Uterus (tissue), 4 donors: ENCODE measurements around the gene TIMM44. TPM values are rescaled to one million over a fixed set of nuclear protein-coding genes. Genes with fewer than 3 reads are reported as not detected.

Source experiments
- DNase-seq, 2 donors: peaks; one replicate each; pipeline ENCODE4 v3.0.0-alpha.2; 2019 to 2020
- H3K27ac ChIP-seq, 2 donors: fragments of 200-600 bp; sonication (generic); 1 replicate in 1 of 2; 2 replicates in 1 of 2; pipeline ENCODE4 v1.5.1; 2016 to 2018
- H3K27me3 ChIP-seq, 2 donors: fragments of 200-600 bp; sonication (generic); one replicate each; pipeline ENCODE4 v1.5.1; 2018 to 2019; ENCODE audit warnings: control low read depth in 1 of 2
- H3K36me3 ChIP-seq, 2 donors: fragments of 200-600 bp; sonication (generic); one replicate each; pipeline ENCODE4 v1.5.1; 2019; ENCODE audit warnings: control low read depth in 1 of 2
- H3K4me1 ChIP-seq, 2 donors: fragments of 200-600 bp; sonication (generic); one replicate each; pipeline ENCODE4 v1.5.1; 2018 to 2019; ENCODE audit warnings: control low read depth in 1 of 2
- H3K4me3 ChIP-seq, 2 donors: fragments of 200-600 bp; sonication (generic); 1 replicate in 1 of 2; 2 replicates in 1 of 2; pipeline ENCODE4 v1.5.1; 2018 to 2019; ENCODE audit warnings: mild to moderate bottlenecking in 1 of 2
- H3K9me3 ChIP-seq, 2 donors: fragments of 200-600 bp; sonication (generic); one replicate each; pipeline ENCODE4 v1.5.1; 2019; ENCODE audit warnings: control low read depth in 1 of 2
- POLR2A ChIP-seq, 2 donors: fragments of 450-650 bp; IDR thresholded peaks; one replicate each; pipeline ENCODE4 v1.6.1; 2016; ENCODE audit warnings: antibody characterized with exemption in 2 of 2, mild to moderate bottlenecking in 1 of 2, moderate library complexity in 1 of 2
- intact Hi-C: fragments of 100-400 bp; cut with DNase I; formaldehyde crosslinking; loops from one replicate; pipeline ENCODE4 v1.15.1; 2023; ENCODE audit warnings: low total_unique reads
- total RNA-seq, 4 donors: library from RNA; depleted of rRNA in 3 of 4; stranded (reverse); fragments of >200 nt in 3 of 4; gene quantifications; one replicate each; pipeline versions ENCODE4 v1.1.0 to v1.2.4, GENCODE V29; 2014 to 2023
- TF ChIP-seq, protein P1 (sequence below), 4 experiments: fragments of 200-600 bp in 2 of 4; fragments of 450-650 bp in 2 of 4; sonication (generic) in 2 of 4; IDR thresholded peaks; one replicate each; pipeline ENCODE4 v1.5.1; 2016 to 2019; ENCODE audit warnings: antibody characterized with exemption in 4 of 4, mild to moderate bottlenecking in 2 of 4, moderate library complexity in 1 of 4
- donor health status: DM: yes; HTN: yes; CAD: no.

The TIMM44 gene
- total RNA-seq, 4 donors from 2014 or later, result 41.1 to 117 (median 62.9) TPM

DNA sequence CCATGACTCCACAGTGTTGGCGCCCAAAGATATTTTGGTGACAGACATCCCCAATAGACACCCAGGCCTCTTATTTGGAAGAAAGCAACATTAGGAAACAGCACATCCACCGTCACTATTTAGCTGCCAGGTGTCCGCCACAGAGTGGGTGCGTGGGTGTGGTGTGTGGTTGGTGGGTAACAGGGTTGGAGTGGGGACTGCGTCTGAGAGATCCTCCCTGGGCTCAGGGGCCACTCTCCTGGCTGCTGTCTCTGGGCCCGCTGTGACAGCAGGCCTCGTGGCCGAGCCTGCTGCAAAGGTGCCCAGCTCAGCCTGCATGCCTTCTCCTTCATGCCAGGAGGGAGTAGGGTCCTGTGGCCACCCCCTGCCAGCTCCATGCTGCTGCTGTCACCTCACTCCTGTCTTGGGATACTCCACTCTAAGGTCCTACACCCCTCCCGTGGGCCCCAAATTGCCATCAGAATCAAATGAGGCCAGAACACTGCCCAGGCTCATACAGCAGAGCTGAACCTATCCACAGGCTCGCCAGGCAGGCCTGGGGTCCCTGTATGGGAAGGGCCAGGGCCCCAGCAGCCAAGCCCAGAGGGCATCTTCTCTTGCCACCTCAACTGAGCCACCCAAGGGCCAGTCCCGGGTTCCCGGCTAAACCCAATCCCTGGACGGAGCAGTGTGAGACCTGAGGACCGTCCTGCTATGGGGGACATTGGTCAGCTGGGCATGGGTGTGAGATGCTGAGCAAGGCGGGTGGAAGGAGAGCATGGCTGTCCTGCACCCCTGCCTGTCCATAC is 24.7 kb upstream of the TIMM44 start:
- TF ChIP-seq, protein P1, sequence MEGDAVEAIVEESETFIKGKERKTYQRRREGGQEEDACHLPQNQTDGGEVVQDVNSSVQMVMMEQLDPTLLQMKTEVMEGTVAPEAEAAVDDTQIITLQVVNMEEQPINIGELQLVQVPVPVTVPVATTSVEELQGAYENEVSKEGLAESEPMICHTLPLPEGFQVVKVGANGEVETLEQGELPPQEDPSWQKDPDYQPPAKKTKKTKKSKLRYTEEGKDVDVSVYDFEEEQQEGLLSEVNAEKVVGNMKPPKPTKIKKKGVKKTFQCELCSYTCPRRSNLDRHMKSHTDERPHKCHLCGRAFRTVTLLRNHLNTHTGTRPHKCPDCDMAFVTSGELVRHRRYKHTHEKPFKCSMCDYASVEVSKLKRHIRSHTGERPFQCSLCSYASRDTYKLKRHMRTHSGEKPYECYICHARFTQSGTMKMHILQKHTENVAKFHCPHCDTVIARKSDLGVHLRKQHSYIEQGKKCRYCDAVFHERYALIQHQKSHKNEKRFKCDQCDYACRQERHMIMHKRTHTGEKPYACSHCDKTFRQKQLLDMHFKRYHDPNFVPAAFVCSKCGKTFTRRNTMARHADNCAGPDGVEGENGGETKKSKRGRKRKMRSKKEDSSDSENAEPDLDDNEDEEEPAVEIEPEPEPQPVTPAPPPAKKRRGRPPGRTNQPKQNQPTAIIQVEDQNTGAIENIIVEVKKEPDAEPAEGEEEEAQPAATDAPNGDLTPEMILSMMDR (IDR thresholded peaks at IDR 0.05), result no peak
- TF ChIP-seq POLR2A (IDR thresholded peaks at IDR 0.05), result no peak
- H3K9me3 ChIP-seq, result no peaks in the 10 kb centered on the region
- no peaks in the 10 kb centered on the region for H3K27me3 ChIP-seq
- no peaks in the 10 kb centered on the region for H3K4me1 ChIP-seq
- no peak overlapping the region for H3K4me3 ChIP-seq
- DNase-seq, result no peak
- H3K27ac ChIP-seq, result no peak overlapping the region
- intact Hi-C loops, result no loop called here
- H3K36me3 ChIP-seq, result no peaks in the 10 kb centered on the region

DNA sequence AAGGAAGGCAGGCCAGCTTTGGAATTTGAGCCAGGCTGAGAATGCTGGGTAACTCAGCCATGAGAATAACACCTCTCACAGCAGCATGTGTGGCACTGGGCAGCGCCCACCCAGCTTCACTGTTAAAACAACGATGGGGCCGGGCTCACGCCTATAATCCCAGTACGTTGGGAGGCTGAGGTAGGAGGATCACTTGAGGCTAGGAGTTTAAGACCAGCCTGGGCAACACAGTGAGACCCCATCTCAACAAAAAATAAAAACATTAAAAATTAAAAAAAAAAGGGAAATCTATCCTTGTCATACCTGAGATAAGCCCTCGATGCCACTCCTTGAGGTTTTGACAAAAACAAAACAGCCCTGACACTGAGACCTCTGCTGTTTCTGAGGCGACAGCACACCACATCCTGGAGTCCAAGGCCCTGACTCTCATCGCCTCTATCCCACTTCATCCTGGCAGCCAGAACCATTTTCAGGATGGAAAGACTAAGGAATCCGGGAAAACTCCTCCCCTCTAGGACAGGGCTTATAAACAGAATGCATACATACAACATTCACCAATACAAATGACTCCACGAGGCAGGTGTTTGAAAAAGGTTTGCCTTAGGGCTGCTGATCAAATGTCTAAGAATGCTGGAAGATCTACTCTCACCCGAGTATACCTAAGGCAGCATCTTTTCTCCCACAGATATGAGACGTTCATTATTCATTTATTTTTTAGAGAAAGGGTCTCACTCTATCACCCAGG is 22.6 kb upstream of the TIMM44 start:
- no peak overlapping the region for H3K27ac ChIP-seq

DNA sequence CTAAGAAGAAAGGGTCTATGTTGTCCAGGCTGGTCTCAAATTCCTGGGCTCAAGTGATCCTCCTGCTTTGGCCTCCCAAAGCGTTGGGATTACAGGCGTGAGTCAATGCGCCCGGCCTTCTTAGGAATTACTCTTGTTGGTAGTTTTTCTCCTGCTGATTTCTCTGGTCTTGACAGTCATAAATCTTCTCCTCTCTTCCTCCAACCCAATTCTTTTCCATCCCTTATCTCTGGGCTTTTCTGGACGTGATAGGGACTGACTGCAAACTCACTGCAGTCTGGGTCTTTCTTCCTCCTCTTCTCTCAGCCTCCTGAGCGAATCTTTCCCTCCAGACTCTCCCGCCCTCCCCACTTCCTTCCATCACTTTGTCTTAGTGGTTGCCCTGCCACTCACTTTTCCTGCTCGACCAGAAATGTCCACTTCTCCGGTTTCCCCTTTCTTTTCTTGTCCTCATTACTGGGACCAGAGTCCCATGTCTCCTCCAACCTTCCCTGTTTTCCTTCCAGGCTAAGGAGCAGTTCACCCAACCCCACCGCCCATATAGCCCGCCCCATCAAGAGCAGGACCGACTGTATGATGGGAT is 21.9 kb upstream of the TIMM44 start:
- Histone ChIP-seq H3K27ac (no peak overlapping the region), H3K4me1 (no peaks in the 10 kb centered on the region), H3K4me3 (no peak overlapping the region), H3K9me3 (no peaks in the 10 kb centered on the region), H3K36me3 (no peaks in the 10 kb centered on the region), H3K27me3 (no peaks in the 10 kb centered on the region)
- intact Hi-C loops, result no loop called here
- TF ChIP-seq, protein P1 (IDR thresholded peaks at IDR 0.05), result no peak
- no peak for TF ChIP-seq POLR2A (IDR thresholded peaks at IDR 0.05)
- DNase-seq, result no peak

More for the DNA sequence above, 22.6 kb upstream of the TIMM44 start:
- intact Hi-C loops, result no loop called here
- H3K36me3 ChIP-seq, result no peaks in the 10 kb centered on the region
- no peak for DNase-seq
- no peak overlapping the region for H3K4me3 ChIP-seq
- no peaks in the 10 kb centered on the region for H3K4me1 ChIP-seq
- H3K9me3 ChIP-seq, result no peaks in the 10 kb centered on the region
- H3K27me3 ChIP-seq, result no peaks in the 10 kb centered on the region
- TF ChIP-seq, protein P1 (IDR thresholded peaks at IDR 0.05), result no peak
- no peak for TF ChIP-seq POLR2A (IDR thresholded peaks at IDR 0.05)

DNA sequence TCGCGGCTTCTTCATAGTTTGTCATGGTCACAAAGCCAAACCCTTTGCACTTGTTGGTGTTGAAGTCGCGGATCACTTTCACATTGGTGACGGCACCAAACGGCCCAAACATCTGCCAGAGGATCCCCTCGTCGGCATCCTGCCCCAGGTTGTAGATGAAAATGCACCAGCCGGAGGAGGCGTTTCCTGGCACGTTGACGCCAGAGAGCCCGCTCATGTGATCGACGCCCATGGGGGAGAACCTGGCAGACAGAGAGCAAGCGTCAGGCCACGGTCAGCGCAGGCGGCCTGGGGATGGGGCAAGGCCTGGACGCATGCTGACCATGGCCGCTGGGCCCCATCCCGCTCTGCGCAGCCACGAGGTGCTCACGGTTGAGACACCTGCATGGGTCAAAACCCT is 20.1 kb upstream of the TIMM44 start:
- H3K27me3 ChIP-seq, result no peaks in the 10 kb centered on the region
- intact Hi-C loops, result no loop called here
- H3K9me3 ChIP-seq, result no peaks in the 10 kb centered on the region
- no peak for TF ChIP-seq POLR2A (IDR thresholded peaks at IDR 0.05)
- TF ChIP-seq, protein P1 (IDR thresholded peaks at IDR 0.05), result no peak
- DNase-seq, result no peak
- H3K27ac ChIP-seq, result no peak overlapping the region
- no peaks in the 10 kb centered on the region for H3K4me1 ChIP-seq
- no peak overlapping the region for H3K4me3 ChIP-seq
- no peaks in the 10 kb centered on the region for H3K36me3 ChIP-seq
